ENCODE data around the gene SERPINB12.

Gene SERPINB12

GRCh38 chr18:63617915-63618234, 75.7 kb downstream of the SERPINB12 start:
- no peak overlapping the region for H3K27ac ChIP-seq
- no peak for TF ChIP-seq CTCF (conservative IDR thresholded peaks at IDR 0.05)

Data from VCaP (cell line).